Measurements from ENCODE around the gene UVSSA. TPM values are rescaled to one million over a fixed set of nuclear protein-coding genes. Genes with fewer than 3 reads are reported as not detected.

Gene UVSSA
- total RNA-seq, 1 experiment from 2014 or later: 5.8 TPM

- Histone ChIP-seq H3K27ac (no peak overlapping the region), H3K27me3 (no peaks in the 10 kb centered on the region), H3K4me1 (no peaks in the 10 kb centered on the region), H3K4me3 (no peak overlapping the region), H3K36me3 (peaks cover 5% of the 10 kb centered on the region; the same call in 1 of the 2 replicates), H3K9me3 (replicated peaks) (no peaks in the 10 kb centered on the region)
- no peak for DNase-seq
Observed at GRCh38 chr4:1358421-1359143, 11.6 kb downstream of the UVSSA start.

DNA sequence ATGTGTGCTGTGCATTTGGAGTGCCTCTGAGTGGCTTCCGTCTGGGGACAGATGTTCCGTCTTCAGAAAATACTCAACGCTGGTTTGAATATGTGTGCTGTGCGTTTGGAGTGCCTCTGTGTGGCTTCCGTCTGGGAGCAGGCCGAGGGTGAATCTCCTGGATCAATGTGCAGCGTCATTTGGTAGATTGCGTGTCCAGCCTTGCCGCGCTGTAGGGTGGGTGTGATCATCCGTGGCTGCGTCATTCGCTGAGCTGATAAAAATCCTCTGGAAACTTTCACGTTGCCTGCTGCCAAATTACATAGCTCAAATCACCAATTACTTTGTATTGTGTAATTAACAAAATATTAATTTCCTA is 12.1 kb downstream of the UVSSA start:
- Histone ChIP-seq H3K27ac (no peak overlapping the region), H3K9me3 (replicated peaks) (no peaks in the 10 kb centered on the region), H3K36me3 (peaks cover 5% of the 10 kb centered on the region; the same call in 1 of the 2 replicates), H3K27me3 (no peaks in the 10 kb centered on the region), H3K4me1 (no peaks in the 10 kb centered on the region), H3K4me3 (no peak overlapping the region)
- no peak for DNase-seq

DNA sequence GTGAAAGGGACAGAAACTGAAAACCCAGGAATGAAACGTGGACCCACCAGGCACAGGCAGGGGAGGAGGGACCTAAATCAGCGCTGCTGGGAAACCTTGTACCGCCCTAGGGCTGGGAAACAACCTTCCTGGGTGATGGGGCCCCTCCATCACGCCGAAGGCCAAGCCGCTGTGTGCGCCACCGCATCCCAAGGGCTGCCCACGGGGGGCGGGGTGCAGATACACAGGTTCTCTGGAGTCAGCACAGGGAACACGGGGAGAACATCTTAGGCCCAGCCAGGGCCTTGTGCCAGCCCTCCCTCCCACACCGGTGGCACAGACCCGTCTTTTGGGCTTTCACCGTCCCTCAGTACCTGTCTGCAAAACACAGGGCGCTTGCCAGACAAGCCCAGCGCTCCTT is 13.0 kb downstream of the UVSSA start:
- no peak overlapping the region for H3K4me3 ChIP-seq
- no peaks in the 10 kb centered on the region for H3K9me3 ChIP-seq (replicated peaks)
- no peak for DNase-seq
- peaks cover 5% of the 10 kb centered on the region; the same call in 1 of the 2 replicates for H3K36me3 ChIP-seq
- H3K4me1 ChIP-seq: no peaks in the 10 kb centered on the region
- no peaks in the 10 kb centered on the region for H3K27me3 ChIP-seq
- H3K27ac ChIP-seq: no peak overlapping the region

DNA sequence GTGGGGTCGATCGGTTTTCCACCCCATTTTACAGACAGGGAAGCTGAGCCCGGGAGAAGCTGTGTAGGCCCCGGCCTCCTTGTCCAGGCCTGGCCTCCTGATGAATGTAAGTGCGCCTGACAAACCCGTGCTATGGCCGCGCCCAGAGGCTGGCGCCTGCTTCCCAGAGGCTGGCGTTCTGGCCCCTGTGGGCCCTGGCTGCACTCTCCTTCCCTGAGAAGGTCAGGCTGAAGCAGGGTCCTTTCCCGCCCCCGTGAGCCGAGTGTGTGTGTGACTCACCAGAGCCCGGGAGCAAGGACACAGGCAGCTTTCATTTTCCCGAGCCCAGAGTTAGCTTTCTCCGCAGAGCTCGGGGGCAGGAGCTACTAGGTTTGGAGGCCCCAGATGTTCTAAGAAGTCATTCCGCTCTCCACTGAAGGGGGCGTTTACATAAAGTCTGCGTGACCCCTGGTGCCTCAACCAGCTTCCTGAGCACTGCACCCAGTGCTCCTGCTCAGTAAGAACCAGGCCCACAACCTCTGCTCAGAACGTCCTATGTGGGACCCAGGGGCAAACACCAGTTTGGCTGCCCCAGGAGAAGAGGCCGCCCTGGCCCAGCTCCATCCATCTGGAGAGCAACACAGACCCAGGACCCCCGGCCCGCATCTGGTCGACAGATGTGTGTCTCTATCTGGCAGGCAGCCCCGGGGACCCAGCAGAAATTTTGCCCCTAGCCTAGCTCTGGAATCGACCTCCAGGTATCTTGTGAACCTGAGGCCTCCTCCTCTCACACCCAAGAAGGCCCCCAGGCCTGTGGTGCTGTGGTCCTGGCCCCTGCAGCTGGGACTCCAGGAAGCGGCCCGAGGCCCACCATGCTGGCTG is 13.6 kb downstream of the UVSSA start:
- Histone ChIP-seq H3K27ac (no peak overlapping the region), H3K4me1 (no peaks in the 10 kb centered on the region), H3K27me3 (no peaks in the 10 kb centered on the region), H3K4me3 (no peak overlapping the region), H3K9me3 (replicated peaks) (no peaks in the 10 kb centered on the region), H3K36me3 (peaks cover 4% of the 10 kb centered on the region; the same call in 1 of the 2 replicates)
- DNase-seq: no peak

DNA sequence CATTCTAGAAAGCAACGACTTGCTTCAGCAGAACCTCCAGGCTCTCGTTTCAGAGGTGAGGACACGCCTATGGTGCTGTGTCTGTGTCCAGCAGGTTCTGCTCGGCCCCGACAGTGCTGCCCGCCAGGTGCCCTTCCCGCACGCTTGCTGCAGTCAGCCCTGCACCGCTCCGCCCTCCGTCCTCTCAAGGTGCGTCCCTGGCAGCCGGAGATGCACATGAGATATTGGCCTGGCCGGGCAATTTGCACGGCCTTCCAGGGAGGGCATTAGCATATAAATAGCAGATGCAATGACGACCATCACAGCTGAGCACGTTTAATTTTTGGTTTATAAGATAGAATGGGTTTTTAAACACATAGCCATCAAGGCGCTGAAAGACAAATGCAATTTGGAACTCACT is 14.4 kb downstream of the UVSSA start:
- no peaks in the 10 kb centered on the region for H3K36me3 ChIP-seq
- no peak overlapping the region for H3K27ac ChIP-seq
- H3K27me3 ChIP-seq: no peaks in the 10 kb centered on the region
- H3K4me3 ChIP-seq: no peak overlapping the region
- H3K4me1 ChIP-seq: no peaks in the 10 kb centered on the region
- DNase-seq: no peak
- H3K9me3 ChIP-seq (replicated peaks): no peaks in the 10 kb centered on the region

DNA sequence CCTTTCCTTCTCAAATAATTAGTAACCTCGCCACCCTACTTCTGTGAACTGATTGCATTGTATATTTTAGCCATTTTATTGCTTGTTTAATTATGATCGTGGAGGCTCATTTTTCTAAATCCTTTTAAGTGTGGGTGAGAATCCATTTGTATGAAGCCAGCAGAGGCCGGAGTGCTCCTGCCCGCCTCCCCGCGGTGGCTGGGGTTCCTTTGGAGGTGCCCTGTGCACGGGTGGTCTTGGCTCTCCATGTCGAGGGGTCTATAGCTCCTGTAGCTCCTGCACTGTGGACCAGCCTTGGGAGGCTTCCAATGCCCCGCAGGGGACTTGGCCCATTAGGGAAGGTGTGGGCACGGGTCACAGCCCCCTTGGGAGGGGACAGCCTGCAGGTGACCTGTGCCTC is 15.0 kb downstream of the UVSSA start:
- Histone ChIP-seq H3K36me3 (no peaks in the 10 kb centered on the region), H3K4me1 (no peaks in the 10 kb centered on the region), H3K4me3 (no peak overlapping the region), H3K9me3 (replicated peaks) (no peaks in the 10 kb centered on the region), H3K27ac (no peak overlapping the region), H3K27me3 (no peaks in the 10 kb centered on the region)
- DNase-seq: no peak

GRCh38 chr4:1362521-1362920 is 15.5 kb downstream of the UVSSA start:
- H3K27me3 ChIP-seq: no peaks in the 10 kb centered on the region
- no peaks in the 10 kb centered on the region for H3K4me1 ChIP-seq
- H3K36me3 ChIP-seq: no peaks in the 10 kb centered on the region
- DNase-seq: no peak
- no peaks in the 10 kb centered on the region for H3K9me3 ChIP-seq (replicated peaks)
- no peak overlapping the region for H3K4me3 ChIP-seq
- no peak overlapping the region for H3K27ac ChIP-seq

- no peak overlapping the region for H3K27ac ChIP-seq
- H3K4me3 ChIP-seq: no peak overlapping the region
- no peaks in the 10 kb centered on the region for H3K9me3 ChIP-seq (replicated peaks)
- H3K4me1 ChIP-seq: no peaks in the 10 kb centered on the region
- no peaks in the 10 kb centered on the region for H3K27me3 ChIP-seq
- no peak for DNase-seq
- no peaks in the 10 kb centered on the region for H3K36me3 ChIP-seq
Observed at GRCh38 chr4:1363513-1363912, 16.5 kb downstream of the UVSSA start.

DNA sequence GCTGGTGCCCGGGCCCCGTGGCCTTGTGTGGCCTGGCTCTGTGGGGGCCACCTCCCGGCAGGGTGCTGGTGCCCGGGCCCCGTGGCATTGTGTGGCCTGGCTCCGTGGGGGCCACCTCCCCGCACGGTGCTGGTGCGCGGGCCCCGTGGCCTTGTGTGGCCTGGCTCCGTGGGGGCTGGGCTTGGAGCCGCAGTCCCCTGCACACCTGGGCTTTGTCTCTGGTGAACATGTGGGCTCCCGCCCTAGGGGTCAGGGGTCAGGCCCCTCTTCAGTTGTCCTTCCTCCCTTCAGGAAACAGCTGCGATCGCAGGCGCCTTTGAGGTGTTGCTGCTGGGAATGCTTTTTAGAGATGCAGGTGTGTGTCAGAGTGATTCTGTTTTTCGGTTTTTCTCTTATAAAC is 17.2 kb downstream of the UVSSA start:
- no peaks in the 10 kb centered on the region for H3K27me3 ChIP-seq
- no peak for DNase-seq

DNA sequence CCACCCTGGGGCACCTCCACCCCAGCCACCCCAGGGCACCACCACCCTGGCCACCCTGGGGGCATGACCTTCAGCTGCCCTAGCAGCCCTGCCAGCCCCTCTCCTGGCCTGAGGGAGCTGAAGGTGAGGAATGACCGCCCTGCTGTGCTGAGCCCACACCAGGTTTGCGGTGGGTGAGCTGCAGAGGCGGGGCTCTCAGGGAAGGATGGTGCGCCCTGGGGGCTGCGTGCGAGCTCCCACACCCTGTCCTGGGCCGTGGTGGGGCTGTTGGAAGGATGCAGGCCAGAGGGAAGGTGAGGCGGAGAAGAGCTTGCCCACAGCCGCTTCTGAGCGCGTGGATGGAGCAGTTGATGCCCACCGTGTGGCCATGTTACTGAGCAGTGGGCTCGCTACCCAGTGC is 17.7 kb downstream of the UVSSA start:
- H3K4me1 ChIP-seq: no peaks in the 10 kb centered on the region
- no peaks in the 10 kb centered on the region for H3K36me3 ChIP-seq
- DNase-seq: no peak
- H3K9me3 ChIP-seq (replicated peaks): no peaks in the 10 kb centered on the region
- H3K27me3 ChIP-seq: no peaks in the 10 kb centered on the region
- H3K27ac ChIP-seq: no peak overlapping the region
- no peak overlapping the region for H3K4me3 ChIP-seq

More for the DNA sequence above, 17.2 kb downstream of the UVSSA start:
- no peak overlapping the region for H3K27ac ChIP-seq
- H3K9me3 ChIP-seq (replicated peaks): no peaks in the 10 kb centered on the region
- H3K4me3 ChIP-seq: no peak overlapping the region
- no peaks in the 10 kb centered on the region for H3K4me1 ChIP-seq
- no peaks in the 10 kb centered on the region for H3K36me3 ChIP-seq

GRCh38 chr4:1365271-1366178 is 18.5 kb downstream of the UVSSA start:
- no peak for DNase-seq

DNA sequence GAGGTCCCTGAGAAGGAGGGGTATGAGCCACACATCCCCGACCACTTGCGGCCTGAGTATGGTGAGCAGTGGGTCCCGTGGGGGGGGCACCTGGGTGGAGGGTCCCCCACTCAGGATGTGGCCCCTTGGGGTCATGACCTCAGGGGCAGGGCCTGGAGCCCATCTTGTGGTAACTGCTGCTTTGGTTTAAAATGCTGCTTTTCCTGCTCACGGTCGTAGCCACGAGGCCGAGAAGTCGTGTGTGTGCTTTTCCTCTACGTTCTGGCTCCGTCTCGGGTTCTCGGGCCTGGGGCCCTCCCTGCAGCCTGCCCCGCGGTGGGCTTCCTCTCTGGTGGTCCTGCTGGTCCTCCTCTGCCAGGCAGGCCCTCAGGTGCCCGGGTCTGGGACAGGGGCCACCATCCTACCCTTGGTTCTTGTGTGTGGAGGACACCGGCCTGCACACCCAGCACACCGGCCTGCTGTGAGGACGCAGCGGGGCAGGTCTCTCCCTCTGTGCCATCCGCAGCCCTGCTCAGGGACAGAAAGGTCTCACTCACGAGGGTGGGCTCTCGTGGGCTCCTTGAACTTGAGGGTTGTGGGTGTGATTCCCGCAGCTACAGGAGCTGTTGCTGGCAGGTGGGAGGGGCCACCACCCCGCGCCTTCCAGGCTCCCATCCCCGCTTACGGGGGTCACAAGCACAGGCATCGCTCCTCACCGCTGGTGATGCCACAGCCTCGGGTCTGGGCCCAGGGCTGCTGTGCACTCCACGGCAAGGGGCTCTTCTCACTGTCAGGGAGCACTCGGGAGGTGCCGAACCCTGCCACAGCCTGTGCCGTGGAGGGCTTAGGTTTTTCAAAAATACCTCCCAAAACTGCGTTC is 19.6 kb downstream of the UVSSA start:
- Histone ChIP-seq H3K4me3 (no peak overlapping the region), H3K9me3 (replicated peaks) (no peaks in the 10 kb centered on the region), H3K4me1 (no peaks in the 10 kb centered on the region), H3K36me3 (no peaks in the 10 kb centered on the region), H3K27ac (no peak overlapping the region), H3K27me3 (no peaks in the 10 kb centered on the region)
- no peak for DNase-seq

More at GRCh38 chr4:1365271-1366178, 18.5 kb downstream of the UVSSA start:
- Histone ChIP-seq H3K36me3 (no peaks in the 10 kb centered on the region), H3K4me3 (no peak overlapping the region), H3K27me3 (no peaks in the 10 kb centered on the region), H3K9me3 (replicated peaks) (no peaks in the 10 kb centered on the region), H3K4me1 (no peaks in the 10 kb centered on the region), H3K27ac (no peak overlapping the region)

- Histone ChIP-seq H3K36me3 (no peaks in the 10 kb centered on the region), H3K27me3 (no peaks in the 10 kb centered on the region), H3K4me3 (no peak overlapping the region), H3K27ac (no peak overlapping the region), H3K4me1 (no peaks in the 10 kb centered on the region), H3K9me3 (replicated peaks) (no peaks in the 10 kb centered on the region)
- DNase-seq: no peak
Observed at GRCh38 chr4:1367230-1367935, 20.4 kb downstream of the UVSSA start.
